SK-N-SH (cell line): ENCODE data around the gene SLC6A9.

Experiments
- CTCF ChIP-seq: fragments of 200-600 bp; sonication (generic); IDR thresholded peaks from 2 replicates; pipeline ENCODE4 v1.6.1; 2017; ENCODE audit warnings: antibody characterized with exemption, mild to moderate bottlenecking, moderate library complexity
- EP300 ChIP-seq, 2 experiments: IDR thresholded peaks; 2 replicates each; pipeline versions ENCODE4 v1.4.0 to v1.6.1; 2012; ENCODE audit warnings: borderline replicate concordance in 1 of 2, low read depth in 1 of 2, low read length in 1 of 2
- EZH2phosphoT487 ChIP-seq: fragments of 200-600 bp; sonication (generic); IDR thresholded peaks from 2 replicates; pipeline ENCODE4 v1.6.1; 2017; ENCODE audit warnings: low read depth, mixed run types, mild to moderate bottlenecking, antibody characterized with exemption, moderate library complexity, borderline replicate concordance
- FOXM1 ChIP-seq: IDR thresholded peaks from 2 replicates; pipeline ENCODE4 v1.4.0; 2012; ENCODE audit warnings: low read depth, mild to moderate bottlenecking
- GATA2 ChIP-seq: sonication (generic); formaldehyde crosslinking; IDR thresholded peaks from 2 replicates; pipeline ENCODE4 v1.5.0; 2020; ENCODE audit warnings: mild to moderate bottlenecking, missing genetic modification reagents
- MXI1 ChIP-seq: IDR thresholded peaks from 2 replicates; pipeline ENCODE4 v1.6.1; 2012; ENCODE audit warnings: mild to moderate bottlenecking, low read depth, low read length, improper control_type of control experiment
- POLR2AphosphoS5 ChIP-seq: IDR thresholded peaks from 2 replicates; pipeline ENCODE4 v1.6.1; 2012; ENCODE audit warnings: low read depth, low read length
- RFX5 ChIP-seq: IDR thresholded peaks from 2 replicates; pipeline ENCODE4 v1.6.1; 2012; ENCODE audit warnings: mild to moderate bottlenecking, improper control_type of control experiment, low read length
- YY1 ChIP-seq: IDR thresholded peaks from 2 replicates; pipeline ENCODE4 v1.4.0; 2012; ENCODE audit warnings: low read depth, mild to moderate bottlenecking

GRCh38 chr1:44032170-44032790 is 1.0 kb upstream of the SLC6A9 start:
- no peak for TF ChIP-seq CTCF
- TF ChIP-seq RFX5, result no peak
- no peak for TF ChIP-seq EP300 (IDR thresholded peaks at IDR 0.05; ENCODE audit: borderline replicate concordance in 1 of 2, low read depth in 1 of 2, low read length in 1 of 2)
- TF ChIP-seq YY1, result no peak
- no peak for TF ChIP-seq MXI1
- TF ChIP-seq POLR2AphosphoS5, result no peak
- TF ChIP-seq EZH2phosphoT487, result no peak
- no peak for TF ChIP-seq GATA2 (CRISPR knock-in tag)
- TF ChIP-seq FOXM1, result no peak
